GM12878 (cell line): ENCODE results near the gene NT5M. TPM values are rescaled to one million over a fixed set of nuclear protein-coding genes. Genes with fewer than 3 reads are reported as not detected.

Experiments used
- ATAC-seq: fragments of 200-7000 bp; cut with Tn5 transposase; 3 replicates; pipeline ENCODE4 v1.9.1; 2020; ENCODE audit warnings: mild to moderate bottlenecking, moderate library complexity
- BruUV-seq: library from RNA; stranded (reverse); fragments of 400-500 nt; replicated peaks from 2 replicates; lab custom pipeline; 2021; lab: Mats Ljungman, UMichigan
- CTCF ChIA-PET: fragments of 300-600 bp; sonication (Branson Sonifier 250); formaldehyde crosslinking; extraction: SDS; loops from one replicate; lab custom pipeline; 2021; ENCODE audit warnings: inconsistent platforms; lab: Yijun Ruan, JAX
- POLR2A ChIA-PET: fragments of 350-600 bp; formaldehyde crosslinking; extraction: SDS; loops from one replicate; lab custom pipeline; 2021; ENCODE audit warnings: inconsistent platforms; lab: Charles Lee
- RAD21 ChIA-PET: fragments of 300-600 bp; sonication (Branson Sonifier 250); formaldehyde crosslinking; loops from one replicate; lab custom pipeline; 2023; ENCODE audit warnings: antibody characterized with exemption; ENCODE audit not compliant: unreplicated experiment; lab: Charles Lee
- SMC1A ChIA-PET: fragments of 300-600 bp; sonication (Branson Sonifier 250); formaldehyde crosslinking; loops from one replicate; lab custom pipeline; 2023; ENCODE audit not compliant: unreplicated experiment, uncharacterized antibody; lab: Charles Lee
- DNase-seq: peaks from one replicate; pipeline ENCODE4 v3.0.0-alpha.2; 2011; ENCODE audit warnings: low read depth, low spot score
- FAIRE-seq: peaks from 3 replicates; lab custom pipeline; 2011; peaks lifted over from hg19 to GRCh38; lab: Jason Lieb, UNC
- H2AFZ ChIP-seq: 2 replicates; pipeline ENCODE4 v1.6.0; 2011; ENCODE audit warnings: low read depth, low read length, control low read depth; ENCODE audit not compliant: control insufficient read depth
- H3K27ac ChIP-seq: 2 replicates; pipeline ENCODE4 v1.5.1; 2011; ENCODE audit warnings: control low read depth; ENCODE audit not compliant: control insufficient read depth, insufficient read depth
- H3K27me3 ChIP-seq, 2 experiments: replicated peaks in 1 of 2; 2 replicates each; pipeline versions ENCODE4 v1.6.0 to v1.6.1; 2011; ENCODE audit warnings: low read length in 1 of 2; ENCODE audit not compliant: control insufficient read depth in 2 of 2, insufficient read depth in 2 of 2
- H3K36me3 ChIP-seq, 2 experiments: 2 replicates each; pipeline ENCODE4 v1.5.1; 2011; ENCODE audit warnings: low read length in 1 of 2; ENCODE audit not compliant: control insufficient read depth in 2 of 2, insufficient read depth in 2 of 2
- H3K4me1 ChIP-seq: 2 replicates; pipeline ENCODE4 v1.6.1; 2011; ENCODE audit warnings: mild to moderate bottlenecking, low read length, moderate library complexity, mixed read lengths; ENCODE audit not compliant: control insufficient read depth, insufficient read depth
- H3K4me2 ChIP-seq: 2 replicates; pipeline ENCODE4 v1.6.0; 2011; ENCODE audit warnings: control low read depth; ENCODE audit not compliant: control insufficient read depth, insufficient read depth
- H3K4me3 ChIP-seq: fragments of 200-600 bp; sonication (generic); 2 replicates; pipeline ENCODE4 v1.5.1; 2016
- H3K79me2 ChIP-seq: 2 replicates; pipeline ENCODE4 v1.6.0; 2011; ENCODE audit warnings: low read length; ENCODE audit not compliant: control insufficient read depth, insufficient read depth
- H3K9ac ChIP-seq: 2 replicates; pipeline ENCODE4 v1.8.0; 2011; ENCODE audit warnings: low read length, control low read depth, mixed read lengths; ENCODE audit not compliant: control insufficient read depth, insufficient read depth
- H3K9me3 ChIP-seq: replicated peaks from 3 replicates; pipeline ENCODE4 v1.5.1; 2011; ENCODE audit warnings: mild to moderate bottlenecking, low read length; ENCODE audit not compliant: control insufficient read depth, insufficient read depth
- H4K20me1 ChIP-seq: 2 replicates; pipeline ENCODE4 v1.6.0; 2011; ENCODE audit not compliant: control insufficient read depth, insufficient read depth
- CHD2 ChIP-seq: IDR thresholded peaks from 2 replicates; pipeline ENCODE4 v1.6.1; 2011; ENCODE audit warnings: low read depth, low read length, improper control_type of control experiment, borderline replicate concordance
- CUX1 ChIP-seq: IDR thresholded peaks from 2 replicates; pipeline ENCODE4 v1.6.1; 2012; ENCODE audit warnings: improper control_type of control experiment, low read depth, low read length; ENCODE audit not compliant: insufficient replicate concordance
- EED ChIP-seq: sonication (generic); IDR thresholded peaks from 2 replicates; pipeline ENCODE4 v1.6.1; 2016; ENCODE audit warnings: antibody characterized with exemption, low read depth
- EZH2 ChIP-seq: IDR thresholded peaks from 2 replicates; pipeline ENCODE4 v1.6.1; 2012; ENCODE audit warnings: low read depth, mild to moderate bottlenecking, control low read depth, inconsistent platforms, low read length, borderline replicate concordance; ENCODE audit not compliant: control insufficient read depth
- FOXM1 ChIP-seq: IDR thresholded peaks from 2 replicates; pipeline ENCODE4 v1.6.1; 2012; ENCODE audit warnings: low read depth, mild to moderate bottlenecking, inconsistent platforms, low read length, moderate library complexity
- JUNB ChIP-seq: IDR thresholded peaks from 2 replicates; pipeline ENCODE4 v1.6.1; 2016; ENCODE audit warnings: antibody characterized with exemption, mild to moderate bottlenecking
- MTA2 ChIP-seq: fragments of 450-650 bp; IDR thresholded peaks from 2 replicates; pipeline ENCODE4 v1.6.1; 2016; ENCODE audit warnings: low read depth, mild to moderate bottlenecking, moderate library complexity
- POLR2A ChIP-seq: IDR thresholded peaks from 2 replicates; pipeline ENCODE4 v1.6.1; 2011; ENCODE audit warnings: low read depth, mild to moderate bottlenecking, low read length
- POLR2AphosphoS5 ChIP-seq: IDR thresholded peaks from 2 replicates; pipeline ENCODE4 v1.6.1; 2011; ENCODE audit warnings: mild to moderate bottlenecking, low read length, inconsistent platforms
- RFX5 ChIP-seq: IDR thresholded peaks from 2 replicates; pipeline ENCODE4 v1.6.1; 2011; ENCODE audit warnings: low read depth, low read length, improper control_type of control experiment
- TCF3 ChIP-seq: IDR thresholded peaks from 2 replicates; pipeline ENCODE4 v1.6.1; 2012; ENCODE audit warnings: low read depth, mild to moderate bottlenecking, low read length, borderline replicate concordance; ENCODE audit not compliant: insufficient read depth
- YY1 ChIP-seq: IDR thresholded peaks from 2 replicates; pipeline ENCODE4 v1.6.1; 2011; ENCODE audit warnings: low read depth, mild to moderate bottlenecking, low read length
- ZNF24 ChIP-seq: fragments of 450-650 bp; IDR thresholded peaks from 2 replicates; pipeline ENCODE4 v1.6.1; 2017; ENCODE audit warnings: antibody characterized with exemption, mild to moderate bottlenecking
- ZNF274 ChIP-seq: IDR thresholded peaks from one replicate; pipeline ENCODE4 v1.8.0; 2011; ENCODE audit not compliant: insufficient read length, insufficient read depth
- WGBS: methylation state at CpG from one replicate; pipeline ENCODE4 v1.1.6; 2016; ENCODE audit warnings: low lambda C conversion rate; ENCODE audit not compliant: insufficient replicate concordance, insufficient coverage; ENCODE audit errors: missing lambda C conversion rate; 5-methylcytosine and 5-hydroxymethylcytosine counted together
- in situ Hi-C: fragments of 300-500 bp; cut with MboI; formaldehyde crosslinking; loops from 9 replicates; pipeline ENCODE4 v1.14.3; 2018; ENCODE audit warnings: mixed read lengths
- intact Hi-C: fragments of 100-400 bp; cut with micrococcal nuclease; formaldehyde crosslinking; loops from one replicate; pipeline ENCODE4 v1.14.2; 2022; ENCODE audit not compliant: unreplicated experiment
- polyA plus RNA-seq, 11 experiments: library from polyadenylated mRNA; depleted of rRNA in 4 of 11; unstranded in 6 of 11; stranded (reverse) in 5 of 11; fragments of >200 nt; fragmentation: Nextera tagmentation in 4 of 11; fragmentation: Illumina TruSeq in 1 of 11; extraction: Ambion mirVana in 4 of 11; extraction: Trizol in 1 of 11; gene quantifications; 1 replicate in 1 of 11; 2 replicates in 10 of 11; pipeline versions ENCODE4 v1.2.1 to v1.2.3, GENCODE V29; 2011 to 2016; ENCODE audit warnings: inconsistent platforms in 2 of 11, missing spikeins in 2 of 11, low read depth in 1 of 11
- total RNA-seq, 4 experiments: library from RNA; depleted of rRNA in 3 of 4; stranded (reverse); fragments of >200 nt in 3 of 4; fragmentation: Illumina TruSeq in 1 of 4; extraction: Trizol in 1 of 4; gene quantifications; 2 replicates each; pipeline versions ENCODE4 v1.2.1 to v1.2.3, GENCODE V29; 2013 to 2021
- TF ChIP-seq, protein P1 (sequence below): fragments of 150-350 bp; IDR thresholded peaks from 2 replicates; pipeline ENCODE4 v1.6.1; 2014; ENCODE audit warnings: mild to moderate bottlenecking, low read depth, low read length

Gene NT5M
- total and polyA plus RNA-seq, 10 of the 15 experiments (the other 5 are each of a cell fraction or from before 2014, with no cell fraction given), result 0.18 to 14.1 (median 2.9) TPM

GRCh38 chr17:17346428-17347233, 43.5 kb downstream of the NT5M start (continued):
- TF ChIP-seq EZH2, result no peak

- Histone ChIP-seq H3K79me2 (no peaks in the 10 kb centered on the region), H3K9me3 (no peaks in the 10 kb centered on the region), H3K4me2 (no peak overlapping the region), H3K27ac (no peak overlapping the region), H3K27me3 (no peaks in the 10 kb centered on the region), H3K4me1 (no peaks in the 10 kb centered on the region), H2AFZ (no peak overlapping the region), H3K36me3 (no peaks in the 10 kb centered on the region), H3K4me3 (no peak overlapping the region), H4K20me1 (no peaks in the 10 kb centered on the region), H3K9ac (no peak overlapping the region)
- in situ Hi-C loops (no loop called here), intact Hi-C loops (no loop called here)
- ChIA-PET RAD21 (no interaction called here), POLR2A (no interaction called here), CTCF (interaction anchor here (0.7 to 1.6 kb wide), 2 partner anchors 12 to 295 kb away, joined by 3 to 4 read pairs; no protein-coding TSS in a partner anchor), SMC1A (no interaction called here)
- DNase-seq (no peak), FAIRE-seq (no peak), ATAC-seq (no peak)
- no TSS peak for BruUV-seq
- WGBS, result 40% methylated on average over 15 of the region's 15 CpGs
- no peak for TF ChIP-seq POLR2AphosphoS5
- TF ChIP-seq EED, result no peak
- no peak for TF ChIP-seq JUNB
- no peak for TF ChIP-seq FOXM1
- TF ChIP-seq CUX1, result no peak
- TF ChIP-seq POLR2A, result no peak
- TF ChIP-seq, protein P1, sequence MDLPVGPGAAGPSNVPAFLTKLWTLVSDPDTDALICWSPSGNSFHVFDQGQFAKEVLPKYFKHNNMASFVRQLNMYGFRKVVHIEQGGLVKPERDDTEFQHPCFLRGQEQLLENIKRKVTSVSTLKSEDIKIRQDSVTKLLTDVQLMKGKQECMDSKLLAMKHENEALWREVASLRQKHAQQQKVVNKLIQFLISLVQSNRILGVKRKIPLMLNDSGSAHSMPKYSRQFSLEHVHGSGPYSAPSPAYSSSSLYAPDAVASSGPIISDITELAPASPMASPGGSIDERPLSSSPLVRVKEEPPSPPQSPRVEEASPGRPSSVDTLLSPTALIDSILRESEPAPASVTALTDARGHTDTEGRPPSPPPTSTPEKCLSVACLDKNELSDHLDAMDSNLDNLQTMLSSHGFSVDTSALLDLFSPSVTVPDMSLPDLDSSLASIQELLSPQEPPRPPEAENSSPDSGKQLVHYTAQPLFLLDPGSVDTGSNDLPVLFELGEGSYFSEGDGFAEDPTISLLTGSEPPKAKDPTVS, result no peak
- no peak for TF ChIP-seq ZNF274
- TF ChIP-seq YY1, result no peak
- no peak for TF ChIP-seq CHD2
- TF ChIP-seq ZNF24, result no peak
- no peak for TF ChIP-seq TCF3
- TF ChIP-seq MTA2, result no peak
- TF ChIP-seq RFX5, result no peak
Measured at GRCh38 chr17:17347234-17347955, 44.2 kb downstream of the NT5M start.
